Peyer's patch (tissue), 4 donors: ENCODE measurements around the gene CHD5. TPM values are rescaled to one million over a fixed set of nuclear protein-coding genes. Genes with fewer than 3 reads are reported as not detected.

Experiments used
- DNase-seq, 3 donors: peaks; one replicate each; pipeline ENCODE4 v3.0.0-alpha.2; 2017 to 2019
- H3K27ac ChIP-seq, 4 donors: fragments of 200-600 bp; sonication (generic); one replicate each; pipeline ENCODE4 v1.5.1; 2016 to 2019
- H3K27me3 ChIP-seq, 2 donors: fragments of 200-600 bp; sonication (generic); one replicate each; pipeline ENCODE4 v1.5.1; 2019
- H3K36me3 ChIP-seq, 3 donors: fragments of 200-600 bp; sonication (generic); one replicate each; pipeline ENCODE4 v1.5.1; 2016 to 2019
- H3K4me1 ChIP-seq, 4 donors: fragments of 200-600 bp; sonication (generic); one replicate each; pipeline ENCODE4 v1.5.1; 2016 to 2019
- H3K4me3 ChIP-seq, 4 donors: fragments of 200-600 bp; sonication (generic); 1 replicate in 3 of 4; 2 replicates in 1 of 4; pipeline ENCODE4 v1.5.1; 2016 to 2019; ENCODE audit warnings: mild to moderate bottlenecking in 1 of 4
- H3K9me3 ChIP-seq, 4 donors: fragments of 200-600 bp; sonication (generic); one replicate each; pipeline ENCODE4 v1.5.1; 2016 to 2019; ENCODE audit warnings: mild to moderate bottlenecking in 1 of 4
- CTCF ChIP-seq, 6 experiments: fragments of 450-650 bp in 4 of 6; fragments of 200-600 bp in 2 of 6; sonication (generic) in 1 of 6; IDR thresholded peaks; one replicate each; pipeline ENCODE4 v1.5.1; 2017 to 2019; ENCODE audit warnings: antibody characterized with exemption in 6 of 6, mild to moderate bottlenecking in 3 of 6, moderate library complexity in 1 of 6
- POLR2A ChIP-seq, 2 donors: fragments of 450-650 bp; IDR thresholded peaks; one replicate each; pipeline ENCODE4 v1.5.1; 2017; ENCODE audit warnings: antibody characterized with exemption in 2 of 2, mild to moderate bottlenecking in 2 of 2, moderate library complexity in 2 of 2
- total RNA-seq, 4 donors: library from RNA; depleted of rRNA; stranded (reverse); fragments of >200 nt; gene quantifications; one replicate each; pipeline ENCODE4 v1.1.0, GENCODE V29; 2016

CHD5 gene
- total RNA-seq, 4 donors from 2014 or later = under 0.01 to 0.66 (median 0.22) TPM

GRCh38 chr1:6151291-6151822 lies 28.8 kb downstream of the CHD5 start:
- Histone ChIP-seq H3K27me3 (no peaks in the 10 kb centered on the region), H3K4me3 (no peak overlapping the region), H3K9me3 (no peaks in the 10 kb centered on the region), H3K36me3 (no peaks in the 10 kb centered on the region), H3K27ac (no peak overlapping the region), H3K4me1 (peaks cover 0 to 8% (median 0%) of the 10 kb centered on the region in 4 donors)
- DNase-seq = no peak
- TF ChIP-seq POLR2A (IDR thresholded peaks at IDR 0.05) = no peak
- no peak for TF ChIP-seq CTCF (IDR thresholded peaks at IDR 0.05)

GRCh38 chr1:6150006-6150938 lies 29.8 kb downstream of the CHD5 start:
- Histone ChIP-seq H3K9me3 (no peaks in the 10 kb centered on the region), H3K4me1 (peaks cover 0 to 8% (median 0%) of the 10 kb centered on the region in 4 donors), H3K27me3 (no peaks in the 10 kb centered on the region), H3K36me3 (no peaks in the 10 kb centered on the region), H3K27ac (no peak overlapping the region), H3K4me3 (no peak overlapping the region)
- DNase-seq = no peak
- TF ChIP-seq CTCF (IDR thresholded peaks at IDR 0.05) = no peak
- TF ChIP-seq POLR2A (IDR thresholded peaks at IDR 0.05) = no peak

- H3K27me3 ChIP-seq = no peaks in the 10 kb centered on the region
- H3K4me3 ChIP-seq = no peak overlapping the region
- peaks cover 0 to 8% (median 0%) of the 10 kb centered on the region in 4 donors for H3K4me1 ChIP-seq
- DNase-seq = no peak
- no peaks in the 10 kb centered on the region for H3K36me3 ChIP-seq
- H3K9me3 ChIP-seq = no peaks in the 10 kb centered on the region
- TF ChIP-seq POLR2A (IDR thresholded peaks at IDR 0.05) (no peak), CTCF (IDR thresholded peaks at IDR 0.05) (no peak)
- no peak overlapping the region for H3K27ac ChIP-seq
Measured at GRCh38 chr1:6149597-6149996, 30.5 kb downstream of the CHD5 start.

- Histone ChIP-seq H3K36me3 (no peaks in the 10 kb centered on the region), H3K27ac (no peak overlapping the region), H3K4me3 (peak overlapping the region in 2 of 4 donors; percentile 16 to 30), H3K4me1 (peaks cover 0 to 8% (median 0%) of the 10 kb centered on the region in 4 donors), H3K27me3 (no peaks in the 10 kb centered on the region), H3K9me3 (no peaks in the 10 kb centered on the region)
- no peak for TF ChIP-seq POLR2A (IDR thresholded peaks at IDR 0.05)
- TF ChIP-seq CTCF (IDR thresholded peaks at IDR 0.05) = no peak
- DNase-seq = peak; percentile 29 to 79 (median 69)
Measured at GRCh38 chr1:6148497-6149241, 31.5 kb downstream of the CHD5 start.

- Histone ChIP-seq H3K36me3 (no peaks in the 10 kb centered on the region), H3K9me3 (no peaks in the 10 kb centered on the region), H3K4me3 (no peak overlapping the region), H3K4me1 (peaks cover 0 to 8% (median 0%) of the 10 kb centered on the region in 4 donors), H3K27me3 (no peaks in the 10 kb centered on the region), H3K27ac (no peak overlapping the region)
- TF ChIP-seq POLR2A (IDR thresholded peaks at IDR 0.05) (no peak), CTCF (IDR thresholded peaks at IDR 0.05) (no peak)
- no peak for DNase-seq
Measured at GRCh38 chr1:6145864-6146410, 34.2 kb downstream of the CHD5 start.
